GM12878 (cell line): ENCODE measurements around the gene EMC6. TPM values are rescaled to one million over a fixed set of nuclear protein-coding genes. Genes with fewer than 3 reads are reported as not detected.
"Not testable (repeated sequence)": the region's sequence is repeated elsewhere in the genome, so short reads cannot be mapped to it uniquely, and the experiment has no call there.

Experiments
- ATAC-seq: fragments of 200-7000 bp; cut with Tn5 transposase; 3 replicates; pipeline ENCODE4 v1.9.1; 2020; ENCODE audit warnings: mild to moderate bottlenecking, moderate library complexity
- BruUV-seq: library from RNA; stranded (reverse); fragments of 400-500 nt; replicated peaks from 2 replicates; lab custom pipeline; 2021; lab: Mats Ljungman, UMichigan
- CTCF ChIA-PET: fragments of 300-600 bp; sonication (Branson Sonifier 250); formaldehyde crosslinking; extraction: SDS; loops from one replicate; lab custom pipeline; 2021; ENCODE audit warnings: inconsistent platforms; lab: Yijun Ruan, JAX
- POLR2A ChIA-PET: fragments of 350-600 bp; formaldehyde crosslinking; extraction: SDS; loops from one replicate; lab custom pipeline; 2021; ENCODE audit warnings: inconsistent platforms; lab: Charles Lee
- RAD21 ChIA-PET: fragments of 300-600 bp; sonication (Branson Sonifier 250); formaldehyde crosslinking; loops from one replicate; lab custom pipeline; 2023; ENCODE audit warnings: antibody characterized with exemption; ENCODE audit not compliant: unreplicated experiment; lab: Charles Lee
- SMC1A ChIA-PET: fragments of 300-600 bp; sonication (Branson Sonifier 250); formaldehyde crosslinking; loops from one replicate; lab custom pipeline; 2023; ENCODE audit not compliant: unreplicated experiment, uncharacterized antibody; lab: Charles Lee
- DNase-seq: peaks from one replicate; pipeline ENCODE4 v3.0.0-alpha.2; 2011; ENCODE audit warnings: low read depth, low spot score
- FAIRE-seq: peaks from 3 replicates; lab custom pipeline; 2011; peaks lifted over from hg19 to GRCh38; lab: Jason Lieb, UNC
- H2AFZ ChIP-seq: 2 replicates; pipeline ENCODE4 v1.6.0; 2011; ENCODE audit warnings: low read depth, low read length, control low read depth; ENCODE audit not compliant: control insufficient read depth
- H3K27ac ChIP-seq: 2 replicates; pipeline ENCODE4 v1.5.1; 2011; ENCODE audit warnings: control low read depth; ENCODE audit not compliant: control insufficient read depth, insufficient read depth
- H3K27me3 ChIP-seq, 2 experiments: replicated peaks in 1 of 2; 2 replicates each; pipeline versions ENCODE4 v1.6.0 to v1.6.1; 2011; ENCODE audit warnings: low read length in 1 of 2; ENCODE audit not compliant: control insufficient read depth in 2 of 2, insufficient read depth in 2 of 2
- H3K36me3 ChIP-seq, 2 experiments: 2 replicates each; pipeline ENCODE4 v1.5.1; 2011; ENCODE audit warnings: low read length in 1 of 2; ENCODE audit not compliant: control insufficient read depth in 2 of 2, insufficient read depth in 2 of 2
- H3K4me1 ChIP-seq: 2 replicates; pipeline ENCODE4 v1.6.1; 2011; ENCODE audit warnings: mild to moderate bottlenecking, low read length, moderate library complexity, mixed read lengths; ENCODE audit not compliant: control insufficient read depth, insufficient read depth
- H3K4me2 ChIP-seq: 2 replicates; pipeline ENCODE4 v1.6.0; 2011; ENCODE audit warnings: control low read depth; ENCODE audit not compliant: control insufficient read depth, insufficient read depth
- H3K4me3 ChIP-seq: fragments of 200-600 bp; sonication (generic); 2 replicates; pipeline ENCODE4 v1.5.1; 2016
- H3K79me2 ChIP-seq: 2 replicates; pipeline ENCODE4 v1.6.0; 2011; ENCODE audit warnings: low read length; ENCODE audit not compliant: control insufficient read depth, insufficient read depth
- H3K9ac ChIP-seq: 2 replicates; pipeline ENCODE4 v1.8.0; 2011; ENCODE audit warnings: low read length, control low read depth, mixed read lengths; ENCODE audit not compliant: control insufficient read depth, insufficient read depth
- H3K9me3 ChIP-seq: replicated peaks from 3 replicates; pipeline ENCODE4 v1.5.1; 2011; ENCODE audit warnings: mild to moderate bottlenecking, low read length; ENCODE audit not compliant: control insufficient read depth, insufficient read depth
- H4K20me1 ChIP-seq: 2 replicates; pipeline ENCODE4 v1.6.0; 2011; ENCODE audit not compliant: control insufficient read depth, insufficient read depth
- EED ChIP-seq: sonication (generic); IDR thresholded peaks from 2 replicates; pipeline ENCODE4 v1.6.1; 2016; ENCODE audit warnings: antibody characterized with exemption, low read depth
- NR2C2 ChIP-seq: IDR thresholded peaks from 2 replicates; pipeline ENCODE4 v1.6.1; 2011; ENCODE audit warnings: borderline replicate concordance, low read depth; ENCODE audit not compliant: control insufficient read depth, insufficient read length
- STAT3 ChIP-seq: IDR thresholded peaks from 2 replicates; pipeline ENCODE4 v1.6.1; 2011; ENCODE audit warnings: low read depth, low read length, improper control_type of control experiment
- WGBS: methylation state at CpG from one replicate; pipeline ENCODE4 v1.1.6; 2016; ENCODE audit warnings: low lambda C conversion rate; ENCODE audit not compliant: insufficient replicate concordance, insufficient coverage; ENCODE audit errors: missing lambda C conversion rate; 5-methylcytosine and 5-hydroxymethylcytosine counted together
- in situ Hi-C: fragments of 300-500 bp; cut with MboI; formaldehyde crosslinking; loops from 9 replicates; pipeline ENCODE4 v1.14.3; 2018; ENCODE audit warnings: mixed read lengths
- intact Hi-C: fragments of 100-400 bp; cut with micrococcal nuclease; formaldehyde crosslinking; loops from one replicate; pipeline ENCODE4 v1.14.2; 2022; ENCODE audit not compliant: unreplicated experiment
- polyA plus RNA-seq, 11 experiments: library from polyadenylated mRNA; depleted of rRNA in 4 of 11; unstranded in 6 of 11; stranded (reverse) in 5 of 11; fragments of >200 nt; fragmentation: Nextera tagmentation in 4 of 11; fragmentation: Illumina TruSeq in 1 of 11; extraction: Ambion mirVana in 4 of 11; extraction: Trizol in 1 of 11; gene quantifications; 1 replicate in 1 of 11; 2 replicates in 10 of 11; pipeline versions ENCODE4 v1.2.1 to v1.2.3, GENCODE V29; 2011 to 2016; ENCODE audit warnings: inconsistent platforms in 2 of 11, missing spikeins in 2 of 11, low read depth in 1 of 11
- total RNA-seq, 4 experiments: library from RNA; depleted of rRNA in 3 of 4; stranded (reverse); fragments of >200 nt in 3 of 4; fragmentation: Illumina TruSeq in 1 of 4; extraction: Trizol in 1 of 4; gene quantifications; 2 replicates each; pipeline versions ENCODE4 v1.2.1 to v1.2.3, GENCODE V29; 2013 to 2021
- TF ChIP-seq, protein P1 (sequence below): fragments of 450-650 bp; conservative IDR thresholded peaks from 2 replicates; pipeline ENCODE4 v1.6.1; 2017; ENCODE audit warnings: mild to moderate bottlenecking, moderate library complexity
- TF ChIP-seq, protein P2 (sequence below): fragments of 450-650 bp; IDR thresholded peaks from 2 replicates; pipeline ENCODE4 v1.6.1; 2016; ENCODE audit warnings: mild to moderate bottlenecking, moderate library complexity, borderline replicate concordance
- TF ChIP-seq, protein P3 (sequence below): fragments of 450-650 bp; IDR thresholded peaks from 2 replicates; pipeline ENCODE4 v1.6.1; 2018; ENCODE audit warnings: borderline replicate concordance, mild to moderate bottlenecking; ENCODE audit not compliant: partially characterized antibody

The EMC6 gene
- total and polyA plus RNA-seq, 10 of the 15 experiments (the other 5 are each of a cell fraction or from before 2014, with no cell fraction given), result 5.1 to 172 (median 35.9) TPM

DNA sequence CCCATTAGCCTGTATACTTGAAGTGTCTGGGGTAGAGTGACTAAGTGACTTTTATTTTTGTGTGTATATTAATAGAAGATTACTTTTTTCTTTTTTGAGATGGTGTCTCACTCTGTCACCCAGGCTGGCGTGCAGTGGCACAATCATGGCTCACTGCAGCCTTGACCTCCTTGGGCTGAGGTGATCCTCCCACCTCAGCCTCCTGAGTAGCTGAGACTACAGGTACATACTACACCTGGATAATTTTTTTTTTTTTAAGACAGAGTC is 37.0 kb downstream of the EMC6 start:
- H3K9me3 ChIP-seq, H3K36me3 ChIP-seq, H3K79me2 ChIP-seq, H3K4me2 ChIP-seq, POLR2A ChIA-PET, H3K4me3 ChIP-seq, DNase-seq, BruUV-seq, RAD21 ChIA-PET, H3K9ac ChIP-seq, H2AFZ ChIP-seq, FAIRE-seq, H3K27ac ChIP-seq, H3K27me3 ChIP-seq, ATAC-seq, SMC1A ChIA-PET, H4K20me1 ChIP-seq, intact Hi-C loops, H3K4me1 ChIP-seq: not testable (repeated sequence)
- CTCF ChIA-PET, result interaction anchor here (0.6 to 2.1 kb wide), 2 partner anchors 33 to 205 kb away, joined by 3 to 5 read pairs; no protein-coding TSS in a partner anchor
- in situ Hi-C loops, result loop anchor here (25.0 kb wide), 1 partner anchor 1507 kb away; no protein-coding TSS in a partner anchor
- 91% methylated on average over 1 of the region's 1 CpG for WGBS

DNA sequence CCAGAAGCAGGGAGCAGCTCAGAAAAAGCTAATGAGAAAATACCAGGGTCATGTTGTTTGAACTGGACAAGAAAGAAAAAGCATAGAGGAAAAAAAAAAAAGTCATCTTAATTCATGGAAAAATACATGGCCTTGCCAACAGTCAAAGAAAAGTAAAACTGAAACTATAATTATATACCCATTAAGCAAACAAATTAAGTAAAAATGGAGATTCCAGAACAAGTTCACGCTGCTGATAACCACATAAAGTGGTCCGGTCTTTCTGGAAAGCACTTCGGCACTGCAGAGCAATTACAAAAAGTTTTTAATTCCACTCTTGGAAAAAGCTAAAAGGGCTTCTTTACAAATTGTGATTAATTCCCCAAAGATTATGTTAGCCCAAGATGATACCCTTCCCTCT is 39.8 kb downstream of the EMC6 start:
- Histone ChIP-seq H3K36me3 (no peaks in the 10 kb centered on the region), H3K4me2 (no peak overlapping the region), H3K9me3 (no peaks in the 10 kb centered on the region; the same call in 2 of the 3 replicates), H3K4me1 (peaks cover 27% of the 10 kb centered on the region), H3K27ac (no peak overlapping the region), H3K9ac (no peak overlapping the region), H3K27me3 (no peaks in the 10 kb centered on the region), H4K20me1 (no peaks in the 10 kb centered on the region), H2AFZ (no peak overlapping the region), H3K79me2 (no peaks in the 10 kb centered on the region), H3K4me3 (no peak overlapping the region)
- no peak for ATAC-seq
- DNase-seq, result no peak
- 75% methylated on average over 3 of the region's 3 CpGs for WGBS
- POLR2A ChIA-PET, result interaction anchor here (0.5 kb wide), 1 partner anchor 89 kb away, joined by 3 read pairs; no protein-coding TSS in a partner anchor
- no peak for FAIRE-seq
- RAD21 ChIA-PET, result no interaction called here
- intact Hi-C loops, result no loop called here
- SMC1A ChIA-PET, result no interaction called here
- CTCF ChIA-PET, result interaction anchor here (0.5 to 2.0 kb wide), 3 partner anchors 13 to 366 kb away, joined by 3 to 4 read pairs (median 3); partner anchors contain the start of gene NCBP3
- no TSS peak for BruUV-seq
- in situ Hi-C loops, result loop anchor here (25.0 kb wide), 1 partner anchor 1504 kb away; no protein-coding TSS in a partner anchor
- TF ChIP-seq, protein P1, sequence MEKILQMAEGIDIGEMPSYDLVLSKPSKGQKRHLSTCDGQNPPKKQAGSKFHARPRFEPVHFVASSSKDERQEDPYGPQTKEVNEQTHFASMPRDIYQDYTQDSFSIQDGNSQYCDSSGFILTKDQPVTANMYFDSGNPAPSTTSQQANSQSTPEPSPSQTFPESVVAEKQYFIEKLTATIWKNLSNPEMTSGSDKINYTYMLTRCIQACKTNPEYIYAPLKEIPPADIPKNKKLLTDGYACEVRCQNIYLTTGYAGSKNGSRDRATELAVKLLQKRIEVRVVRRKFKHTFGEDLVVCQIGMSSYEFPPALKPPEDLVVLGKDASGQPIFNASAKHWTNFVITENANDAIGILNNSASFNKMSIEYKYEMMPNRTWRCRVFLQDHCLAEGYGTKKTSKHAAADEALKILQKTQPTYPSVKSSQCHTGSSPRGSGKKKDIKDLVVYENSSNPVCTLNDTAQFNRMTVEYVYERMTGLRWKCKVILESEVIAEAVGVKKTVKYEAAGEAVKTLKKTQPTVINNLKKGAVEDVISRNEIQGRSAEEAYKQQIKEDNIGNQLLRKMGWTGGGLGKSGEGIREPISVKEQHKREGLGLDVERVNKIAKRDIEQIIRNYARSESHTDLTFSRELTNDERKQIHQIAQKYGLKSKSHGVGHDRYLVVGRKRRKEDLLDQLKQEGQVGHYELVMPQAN, result no peak
- no peak for TF ChIP-seq EED
- TF ChIP-seq, protein P2, sequence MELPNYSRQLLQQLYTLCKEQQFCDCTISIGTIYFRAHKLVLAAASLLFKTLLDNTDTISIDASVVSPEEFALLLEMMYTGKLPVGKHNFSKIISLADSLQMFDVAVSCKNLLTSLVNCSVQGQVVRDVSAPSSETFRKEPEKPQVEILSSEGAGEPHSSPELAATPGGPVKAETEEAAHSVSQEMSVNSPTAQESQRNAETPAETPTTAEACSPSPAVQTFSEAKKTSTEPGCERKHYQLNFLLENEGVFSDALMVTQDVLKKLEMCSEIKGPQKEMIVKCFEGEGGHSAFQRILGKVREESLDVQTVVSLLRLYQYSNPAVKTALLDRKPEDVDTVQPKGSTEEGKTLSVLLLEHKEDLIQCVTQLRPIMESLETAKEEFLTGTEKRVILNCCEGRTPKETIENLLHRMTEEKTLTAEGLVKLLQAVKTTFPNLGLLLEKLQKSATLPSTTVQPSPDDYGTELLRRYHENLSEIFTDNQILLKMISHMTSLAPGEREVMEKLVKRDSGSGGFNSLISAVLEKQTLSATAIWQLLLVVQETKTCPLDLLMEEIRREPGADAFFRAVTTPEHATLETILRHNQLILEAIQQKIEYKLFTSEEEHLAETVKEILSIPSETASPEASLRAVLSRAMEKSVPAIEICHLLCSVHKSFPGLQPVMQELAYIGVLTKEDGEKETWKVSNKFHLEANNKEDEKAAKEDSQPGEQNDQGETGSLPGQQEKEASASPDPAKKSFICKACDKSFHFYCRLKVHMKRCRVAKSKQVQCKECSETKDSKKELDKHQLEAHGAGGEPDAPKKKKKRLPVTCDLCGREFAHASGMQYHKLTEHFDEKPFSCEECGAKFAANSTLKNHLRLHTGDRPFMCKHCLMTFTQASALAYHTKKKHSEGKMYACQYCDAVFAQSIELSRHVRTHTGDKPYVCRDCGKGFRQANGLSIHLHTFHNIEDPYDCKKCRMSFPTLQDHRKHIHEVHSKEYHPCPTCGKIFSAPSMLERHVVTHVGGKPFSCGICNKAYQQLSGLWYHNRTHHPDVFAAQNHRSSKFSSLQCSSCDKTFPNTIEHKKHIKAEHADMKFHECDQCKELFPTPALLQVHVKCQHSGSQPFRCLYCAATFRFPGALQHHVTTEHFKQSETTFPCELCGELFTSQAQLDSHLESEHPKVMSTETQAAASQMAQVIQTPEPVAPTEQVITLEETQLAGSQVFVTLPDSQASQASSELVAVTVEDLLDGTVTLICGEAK, result no peak
- TF ChIP-seq STAT3, result no peak
- no peak for TF ChIP-seq NR2C2
- TF ChIP-seq, protein P3, sequence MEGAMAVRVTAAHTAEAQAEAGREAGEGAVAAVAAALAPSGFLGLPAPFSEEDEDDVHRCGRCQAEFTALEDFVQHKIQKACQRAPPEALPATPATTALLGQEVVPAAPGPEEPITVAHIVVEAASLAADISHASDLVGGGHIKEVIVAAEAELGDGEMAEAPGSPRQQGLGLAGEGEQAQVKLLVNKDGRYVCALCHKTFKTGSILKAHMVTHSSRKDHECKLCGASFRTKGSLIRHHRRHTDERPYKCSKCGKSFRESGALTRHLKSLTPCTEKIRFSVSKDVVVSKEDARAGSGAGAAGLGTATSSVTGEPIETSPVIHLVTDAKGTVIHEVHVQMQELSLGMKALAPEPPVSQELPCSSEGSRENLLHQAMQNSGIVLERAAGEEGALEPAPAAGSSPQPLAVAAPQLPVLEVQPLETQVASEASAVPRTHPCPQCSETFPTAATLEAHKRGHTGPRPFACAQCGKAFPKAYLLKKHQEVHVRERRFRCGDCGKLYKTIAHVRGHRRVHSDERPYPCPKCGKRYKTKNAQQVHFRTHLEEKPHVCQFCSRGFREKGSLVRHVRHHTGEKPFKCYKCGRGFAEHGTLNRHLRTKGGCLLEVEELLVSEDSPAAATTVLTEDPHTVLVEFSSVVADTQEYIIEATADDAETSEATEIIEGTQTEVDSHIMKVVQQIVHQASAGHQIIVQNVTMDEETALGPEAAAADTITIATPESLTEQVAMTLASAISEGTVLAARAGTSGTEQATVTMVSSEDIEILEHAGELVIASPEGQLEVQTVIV, result no peak
